Activated naive CD8-positive, alpha-beta T cell treated with anti-CD3 and anti-CD28 coated beads, Interleukin-2, amount 50 U/mL, for 16 hours (primary cell): Measurements from ENCODE around the gene PCA3.
"Not testable (repeated sequence)": the region's sequence is repeated elsewhere in the genome, so short reads cannot be mapped to it uniquely, and the experiment has no call there.

Source experiments
- DNase-seq: peaks from one replicate; pipeline ENCODE4 v3.0.0-alpha.2; 2020; ENCODE audit warnings: low read depth, low spot score

The PCA3 gene

GRCh38 chr9:76764138-76764537 is at the start of gene PCA3:
Gene PCA3 (plus strand): TSS chr9:76764438.
- DNase-seq: no peak

GRCh38 chr9:76716085-76716672 is 48.1 kb upstream of the PCA3 start:
- no peak for DNase-seq

GRCh38 chr9:76717176-76717575 is 47.1 kb upstream of the PCA3 start:
- no peak for DNase-seq

GRCh38 chr9:76717613-76718012 is 46.6 kb upstream of the PCA3 start:
- DNase-seq: no peak

- no peak for DNase-seq
Observed at GRCh38 chr9:76718166-76718565, 46.1 kb upstream of the PCA3 start.

- no peak for DNase-seq
Observed at GRCh38 chr9:76720245-76720644, 44.0 kb upstream of the PCA3 start.

- no peak for DNase-seq
Observed at GRCh38 chr9:76725011-76725546, 39.2 kb upstream of the PCA3 start.

GRCh38 chr9:76725885-76726284 is 38.4 kb upstream of the PCA3 start:
- DNase-seq: no peak

GRCh38 chr9:76729116-76729515 is 35.1 kb upstream of the PCA3 start:
- no peak for DNase-seq

- DNase-seq: no peak
Observed at GRCh38 chr9:76729980-76730737, 34.1 kb upstream of the PCA3 start.

GRCh38 chr9:76730801-76731200 is 33.4 kb upstream of the PCA3 start:
- no peak for DNase-seq

GRCh38 chr9:76732341-76732958 is 31.8 kb upstream of the PCA3 start:
- DNase-seq: no peak

- no peak for DNase-seq
Observed at GRCh38 chr9:76733096-76733495, 31.1 kb upstream of the PCA3 start.

GRCh38 chr9:76734716-76735115 is 29.5 kb upstream of the PCA3 start:
- DNase-seq: no peak

GRCh38 chr9:76737154-76737902 is 26.9 kb upstream of the PCA3 start:
- DNase-seq: no peak

- no peak for DNase-seq
Observed at GRCh38 chr9:76738402-76738801, 25.8 kb upstream of the PCA3 start.

- no peak for DNase-seq
Observed at GRCh38 chr9:76741524-76741923, 22.7 kb upstream of the PCA3 start.

- not testable (repeated sequence) for DNase-seq
Observed at GRCh38 chr9:76742890-76743289, 21.3 kb upstream of the PCA3 start.

GRCh38 chr9:76743931-76744330 is 20.3 kb upstream of the PCA3 start:
- no peak for DNase-seq

GRCh38 chr9:76744336-76744735 is 19.9 kb upstream of the PCA3 start:
- DNase-seq: no peak

GRCh38 chr9:76751001-76751400 is 13.2 kb upstream of the PCA3 start:
- no peak for DNase-seq

- DNase-seq: no peak
Observed at GRCh38 chr9:76756268-76756640, 8.0 kb upstream of the PCA3 start.
